Effector memory CD8-positive, alpha-beta T cell (primary cell): Measurements from ENCODE around the gene ABCC6.
"Not testable (repeated sequence)": the region's sequence is repeated elsewhere in the genome, so short reads cannot be mapped to it uniquely, and the experiment has no call there.

ENCODE experiments used
- ATAC-seq: fragments of 150-1000 bp; cut with Tn5 transposase; replicated peaks from 2 replicates; pipeline ENCODE4 v1.10.0; 2021; ENCODE audit warnings: mild to moderate bottlenecking, moderate library complexity
- DNase-seq, 3 experiments: peaks; one replicate each; pipeline ENCODE4 v3.0.0; 2021
- H3K27ac Mint-ChIP-seq, 2 donors: one replicate each; pipeline ENCODE4 v1.8.0; 2022; ENCODE audit warnings: mild to moderate bottlenecking in 2 of 2, mixed read lengths in 2 of 2, moderate library complexity in 2 of 2
- H3K27me3 Mint-ChIP-seq, 2 donors: one replicate each; pipeline ENCODE4 v1.8.0; 2022; ENCODE audit warnings: mixed read lengths in 2 of 2
- H3K36me3 Mint-ChIP-seq: one replicate; pipeline ENCODE4 v1.8.0; 2022; ENCODE audit warnings: mild to moderate bottlenecking, moderate library complexity, mixed read lengths; ENCODE audit not compliant: insufficient read depth
- H3K4me1 Mint-ChIP-seq, 2 donors: one replicate each; pipeline ENCODE4 v1.8.0; 2022; ENCODE audit warnings: low read depth in 2 of 2, mixed read lengths in 2 of 2
- H3K4me3 Mint-ChIP-seq, 2 donors: one replicate each; pipeline ENCODE4 v1.8.0; 2022; ENCODE audit warnings: mild to moderate bottlenecking in 2 of 2, mixed read lengths in 2 of 2, moderate library complexity in 2 of 2
- H3K9me3 Mint-ChIP-seq, 2 donors: one replicate each; pipeline ENCODE4 v1.8.0; 2022; ENCODE audit warnings: mixed read lengths in 2 of 2

ABCC6 gene

GRCh38 chr16:16113076-16113475, 110.2 kb downstream of the ABCC6 start:
- Mint-ChIP-seq H3K4me3 (no peak overlapping the region), H3K4me1 (no peaks in the 10 kb centered on the region), H3K9me3 (no peaks in the 10 kb centered on the region), H3K27ac (no peak overlapping the region), H3K27me3 (no peaks in the 10 kb centered on the region), H3K36me3 (peaks cover 83% of the 10 kb centered on the region)
- ATAC-seq (no peak), DNase-seq (no peak)

GRCh38 chr16:16112450-16113053, 110.7 kb downstream of the ABCC6 start:
- Mint-ChIP-seq H3K36me3 (peaks cover 85% of the 10 kb centered on the region), H3K4me1 (no peaks in the 10 kb centered on the region), H3K9me3 (no peaks in the 10 kb centered on the region), H3K4me3 (no peak overlapping the region), H3K27me3 (no peaks in the 10 kb centered on the region), H3K27ac (no peak overlapping the region)
- DNase-seq (no peak), ATAC-seq (no peak)

- Mint-ChIP-seq H3K27ac (no peak overlapping the region), H3K27me3 (no peaks in the 10 kb centered on the region), H3K9me3 (no peaks in the 10 kb centered on the region), H3K36me3 (peaks cover 86% of the 10 kb centered on the region), H3K4me1 (no peaks in the 10 kb centered on the region), H3K4me3 (no peak overlapping the region)
- DNase-seq (no peak), ATAC-seq (no peak)
These were observed 111.7 kb downstream of the ABCC6 start for GRCh38 chr16:16111639-16112038.

GRCh38 chr16:16110111-16110490, 113.2 kb downstream of the ABCC6 start:
- H3K27ac Mint-ChIP-seq: peak overlapping the region in 1 of 2 donors; percentile 59
- ATAC-seq (no peak), DNase-seq (no peak)
- no peaks in the 10 kb centered on the region for H3K4me1 Mint-ChIP-seq
- no peaks in the 10 kb centered on the region for H3K9me3 Mint-ChIP-seq
- peaks cover 86% of the 10 kb centered on the region for H3K36me3 Mint-ChIP-seq
- H3K27me3 Mint-ChIP-seq: no peaks in the 10 kb centered on the region
- H3K4me3 Mint-ChIP-seq: no peak overlapping the region

GRCh38 chr16:16109453-16110110, 113.7 kb downstream of the ABCC6 start:
- Mint-ChIP-seq H3K27me3 (no peaks in the 10 kb centered on the region), H3K27ac (peak overlapping the region in 1 of 2 donors; percentile 59), H3K9me3 (no peaks in the 10 kb centered on the region), H3K4me3 (no peak overlapping the region), H3K36me3 (peaks cover 86% of the 10 kb centered on the region), H3K4me1 (no peaks in the 10 kb centered on the region)
- ATAC-seq: no peak
- no peak for DNase-seq

- ATAC-seq: no peak
- peaks cover 78% of the 10 kb centered on the region for H3K36me3 Mint-ChIP-seq
- H3K27me3 Mint-ChIP-seq: no peaks in the 10 kb centered on the region
- no peak for DNase-seq
- no peaks in the 10 kb centered on the region for H3K9me3 Mint-ChIP-seq
- peaks cover 0 to 2% of the 10 kb centered on the region in 2 donors for H3K4me1 Mint-ChIP-seq
- no peak overlapping the region for H3K4me3 Mint-ChIP-seq
- H3K27ac Mint-ChIP-seq: no peak overlapping the region
These were observed 114.5 kb downstream of the ABCC6 start for GRCh38 chr16:16108759-16109158.

- H3K27me3 Mint-ChIP-seq: no peaks in the 10 kb centered on the region
- H3K4me3 Mint-ChIP-seq: no peak overlapping the region
- H3K36me3 Mint-ChIP-seq: peaks cover 79% of the 10 kb centered on the region
- H3K4me1 Mint-ChIP-seq: peaks cover 0 to 2% of the 10 kb centered on the region in 2 donors
- ATAC-seq (no peak), DNase-seq (no peak)
- H3K27ac Mint-ChIP-seq: no peak overlapping the region
- H3K9me3 Mint-ChIP-seq: no peaks in the 10 kb centered on the region
These were observed 115.5 kb downstream of the ABCC6 start for GRCh38 chr16:16107839-16108238.

- Mint-ChIP-seq H3K36me3 (peaks cover 74% of the 10 kb centered on the region), H3K4me1 (peaks cover 0 to 2% of the 10 kb centered on the region in 2 donors), H3K27me3 (no peaks in the 10 kb centered on the region), H3K9me3 (no peaks in the 10 kb centered on the region), H3K4me3 (no peak overlapping the region), H3K27ac (no peak overlapping the region)
- ATAC-seq (no peak), DNase-seq (no peak)
These were observed 116.8 kb downstream of the ABCC6 start for GRCh38 chr16:16106466-16106865.

- peaks cover 67% of the 10 kb centered on the region for H3K36me3 Mint-ChIP-seq
- no peak overlapping the region for H3K4me3 Mint-ChIP-seq
- H3K27ac Mint-ChIP-seq: no peak overlapping the region
- H3K9me3 Mint-ChIP-seq: no peaks in the 10 kb centered on the region
- peaks cover 0 to 2% of the 10 kb centered on the region in 2 donors for H3K4me1 Mint-ChIP-seq
- no peaks in the 10 kb centered on the region for H3K27me3 Mint-ChIP-seq
- no peak for DNase-seq
- no peak for ATAC-seq
These were observed 117.6 kb downstream of the ABCC6 start for GRCh38 chr16:16105646-16106045.

- not testable (repeated sequence) for H3K9me3 Mint-ChIP-seq, ATAC-seq, H3K4me3 Mint-ChIP-seq, DNase-seq, H3K27ac Mint-ChIP-seq, H3K4me1 Mint-ChIP-seq, H3K27me3 Mint-ChIP-seq
- H3K36me3 Mint-ChIP-seq: peaks cover 60% of the 10 kb centered on the region
These were observed 118.5 kb downstream of the ABCC6 start for GRCh38 chr16:16104804-16105141.

- H3K4me3 Mint-ChIP-seq, DNase-seq, H3K27me3 Mint-ChIP-seq, H3K4me1 Mint-ChIP-seq, ATAC-seq, H3K9me3 Mint-ChIP-seq: not testable (repeated sequence)
- peak overlapping the region in 1 of 2 donors; percentile 46 for H3K27ac Mint-ChIP-seq
- peaks cover 56% of the 10 kb centered on the region for H3K36me3 Mint-ChIP-seq
These were observed 119.0 kb downstream of the ABCC6 start for GRCh38 chr16:16104132-16104803.

- no peak overlapping the region for H3K4me3 Mint-ChIP-seq
- peaks cover 0 to 2% of the 10 kb centered on the region in 2 donors for H3K4me1 Mint-ChIP-seq
- H3K27ac Mint-ChIP-seq: peak overlapping the region in 1 of 2 donors; percentile 78
- DNase-seq: no peak
- peaks cover 44% of the 10 kb centered on the region for H3K36me3 Mint-ChIP-seq
- ATAC-seq: no peak
- no peaks in the 10 kb centered on the region for H3K27me3 Mint-ChIP-seq
- H3K9me3 Mint-ChIP-seq: no peaks in the 10 kb centered on the region
These were observed 120.6 kb downstream of the ABCC6 start for GRCh38 chr16:16102738-16103137.

- no peaks in the 10 kb centered on the region for H3K9me3 Mint-ChIP-seq
- no peak for DNase-seq
- H3K4me1 Mint-ChIP-seq: peaks cover 0 to 2% of the 10 kb centered on the region in 2 donors
- H3K27me3 Mint-ChIP-seq: no peaks in the 10 kb centered on the region
- peak overlapping the region in 1 of 2 donors; percentile 78 for H3K27ac Mint-ChIP-seq
- no peak for ATAC-seq
- H3K4me3 Mint-ChIP-seq: no peak overlapping the region
- H3K36me3 Mint-ChIP-seq: peaks cover 37% of the 10 kb centered on the region
These were observed 121.7 kb downstream of the ABCC6 start for GRCh38 chr16:16101585-16101984.

GRCh38 chr16:16100631-16101030, 122.7 kb downstream of the ABCC6 start:
- DNase-seq (no peak), ATAC-seq (no peak)
- H3K36me3 Mint-ChIP-seq: peaks cover 28% of the 10 kb centered on the region
- no peak overlapping the region for H3K27ac Mint-ChIP-seq
- H3K4me3 Mint-ChIP-seq: no peak overlapping the region
- no peaks in the 10 kb centered on the region for H3K9me3 Mint-ChIP-seq
- no peaks in the 10 kb centered on the region for H3K27me3 Mint-ChIP-seq
- H3K4me1 Mint-ChIP-seq: peaks cover 0 to 2% of the 10 kb centered on the region in 2 donors
